Endothelial cell of umbilical vein (primary cell): Measurements from ENCODE around the gene STAG1.

ENCODE experiments used
- EZH2 ChIP-seq: IDR thresholded peaks from 2 replicates; pipeline ENCODE4 v1.6.1; 2012; ENCODE audit warnings: borderline replicate concordance, low read depth, mild to moderate bottlenecking, moderate library complexity, low read length, inconsistent platforms; ENCODE audit not compliant: severe bottlenecking
- FOS ChIP-seq: IDR thresholded peaks from 2 replicates; pipeline ENCODE4 v1.6.1; 2011; ENCODE audit warnings: mild to moderate bottlenecking, low read length, moderate library complexity, borderline replicate concordance; ENCODE audit not compliant: insufficient read depth
- GATA2 ChIP-seq: IDR thresholded peaks from 2 replicates; pipeline ENCODE4 v1.7.0; 2011; ENCODE audit warnings: low read depth, mild to moderate bottlenecking, moderate library complexity, mixed read lengths, low read length; ENCODE audit not compliant: insufficient read length, insufficient read depth
- POLR2AphosphoS5 ChIP-seq: IDR thresholded peaks from 2 replicates; pipeline ENCODE4 v1.6.1; 2012; ENCODE audit warnings: low read depth, mild to moderate bottlenecking, control low read depth, low read length, moderate library complexity; ENCODE audit not compliant: insufficient read depth
- TF ChIP-seq, protein P1 (sequence below), 2 donors: IDR thresholded peaks; 1 replicate in 1 of 2; 2 replicates in 1 of 2; pipeline ENCODE4 v1.5.1; 2011; ENCODE audit warnings: low read length in 2 of 2, mild to moderate bottlenecking in 2 of 2, moderate library complexity in 2 of 2, control low read depth in 1 of 2, inconsistent platforms in 1 of 2, low read depth in 1 of 2; ENCODE audit not compliant: insufficient read depth in 1 of 2; ENCODE audit errors: extremely low read depth in 1 of 2

DNA sequence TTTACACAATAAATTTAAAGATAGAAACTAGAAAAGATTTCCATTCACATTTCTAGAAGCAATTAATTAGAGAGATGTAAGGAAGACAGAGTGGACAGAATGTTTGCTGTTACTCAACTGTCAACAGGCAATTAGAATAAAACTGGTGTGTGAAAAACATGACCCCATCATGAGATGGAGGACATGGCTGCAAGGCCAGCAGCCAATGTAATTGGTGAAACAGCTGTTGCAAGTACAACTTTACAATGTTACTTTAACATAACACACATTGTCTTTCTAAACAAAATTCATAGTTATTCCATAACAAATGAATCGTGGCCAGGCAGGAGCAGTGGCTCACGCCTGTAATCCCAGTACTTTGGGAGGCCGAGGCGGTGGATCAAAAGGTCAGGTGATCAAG is 28.6 kb upstream of the STAG1 start:
- TF ChIP-seq FOS (no peak), GATA2 (no peak), EZH2 (no peak), POLR2AphosphoS5 (no peak)
- TF ChIP-seq, protein P1, sequence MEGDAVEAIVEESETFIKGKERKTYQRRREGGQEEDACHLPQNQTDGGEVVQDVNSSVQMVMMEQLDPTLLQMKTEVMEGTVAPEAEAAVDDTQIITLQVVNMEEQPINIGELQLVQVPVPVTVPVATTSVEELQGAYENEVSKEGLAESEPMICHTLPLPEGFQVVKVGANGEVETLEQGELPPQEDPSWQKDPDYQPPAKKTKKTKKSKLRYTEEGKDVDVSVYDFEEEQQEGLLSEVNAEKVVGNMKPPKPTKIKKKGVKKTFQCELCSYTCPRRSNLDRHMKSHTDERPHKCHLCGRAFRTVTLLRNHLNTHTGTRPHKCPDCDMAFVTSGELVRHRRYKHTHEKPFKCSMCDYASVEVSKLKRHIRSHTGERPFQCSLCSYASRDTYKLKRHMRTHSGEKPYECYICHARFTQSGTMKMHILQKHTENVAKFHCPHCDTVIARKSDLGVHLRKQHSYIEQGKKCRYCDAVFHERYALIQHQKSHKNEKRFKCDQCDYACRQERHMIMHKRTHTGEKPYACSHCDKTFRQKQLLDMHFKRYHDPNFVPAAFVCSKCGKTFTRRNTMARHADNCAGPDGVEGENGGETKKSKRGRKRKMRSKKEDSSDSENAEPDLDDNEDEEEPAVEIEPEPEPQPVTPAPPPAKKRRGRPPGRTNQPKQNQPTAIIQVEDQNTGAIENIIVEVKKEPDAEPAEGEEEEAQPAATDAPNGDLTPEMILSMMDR (IDR thresholded peaks at IDR 0.05; ENCODE audit: extremely low read depth in 1 of 2, insufficient read depth in 1 of 2, low read depth in 1 of 2, low read length in 2 of 2), result no peak
